ENCODE measurements around the gene PAPLN.

DNA sequence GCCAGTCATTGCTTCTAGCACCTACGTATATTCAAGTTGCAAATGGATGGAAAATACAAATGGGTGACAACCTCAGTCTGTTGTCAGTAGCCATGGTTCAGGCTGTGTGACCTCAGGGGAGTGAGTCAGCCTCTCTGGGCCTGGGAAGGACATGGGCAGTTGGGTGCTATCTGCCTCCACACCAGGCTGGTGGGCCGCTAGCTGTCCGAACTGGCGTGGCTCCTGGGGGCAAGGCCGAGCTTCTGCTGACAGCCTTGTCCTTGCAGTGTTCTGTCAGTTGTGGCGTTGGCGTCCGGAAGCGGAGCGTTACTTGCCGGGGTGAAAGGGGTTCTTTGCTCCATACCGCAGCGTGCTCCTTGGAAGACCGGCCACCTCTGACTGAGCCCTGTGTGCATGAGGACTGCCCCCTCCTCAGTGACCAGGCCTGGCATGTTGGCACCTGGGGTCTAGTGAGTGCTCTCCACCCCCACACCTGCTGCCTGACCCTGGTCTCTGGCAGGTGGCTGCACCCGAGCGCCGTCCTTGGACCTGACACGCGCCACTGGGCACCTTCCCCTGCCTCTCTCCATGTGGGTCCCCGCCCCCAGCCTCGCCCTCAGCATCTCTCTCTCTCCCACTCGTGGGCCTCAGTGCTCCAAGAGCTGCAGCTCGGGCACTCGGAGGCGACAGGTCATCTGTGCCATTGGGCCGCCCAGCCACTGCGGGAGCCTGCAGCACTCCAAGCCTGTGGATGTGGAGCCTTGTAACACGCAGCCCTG is 17.1 kb downstream of the PAPLN start:
- TF ChIP-seq POLR2A (IDR thresholded peaks at IDR 0.05; ENCODE audit: low read depth, low read length) = no peak
- no peak for TF ChIP-seq TAF1 (IDR thresholded peaks at IDR 0.05; ENCODE audit: borderline replicate concordance, low read depth, low read length)
- TF ChIP-seq POLR2AphosphoS5 (IDR thresholded peaks at IDR 0.05; ENCODE audit: low read depth, low read length) = no peak

Measured in GM12892 (cell line).